Stimulated activated CD4-positive, alpha-beta T cell treated with anti-CD3 and anti-CD28 coated beads, Interleukin-4, amount 100 ng/mL, for 1 hour (primary cell): ENCODE measurements around the gene ITGAE.
A peak's percentile ranks its signal among the peaks of the same experiment; 100 is the strongest.

Experiments
- DNase-seq: peaks from one replicate; pipeline ENCODE4 v3.0.0-alpha.2; 2020

Gene ITGAE

GRCh38 chr17:3815925-3816324, 14.9 kb upstream of the ITGAE start:
- DNase-seq: no peak

DNA sequence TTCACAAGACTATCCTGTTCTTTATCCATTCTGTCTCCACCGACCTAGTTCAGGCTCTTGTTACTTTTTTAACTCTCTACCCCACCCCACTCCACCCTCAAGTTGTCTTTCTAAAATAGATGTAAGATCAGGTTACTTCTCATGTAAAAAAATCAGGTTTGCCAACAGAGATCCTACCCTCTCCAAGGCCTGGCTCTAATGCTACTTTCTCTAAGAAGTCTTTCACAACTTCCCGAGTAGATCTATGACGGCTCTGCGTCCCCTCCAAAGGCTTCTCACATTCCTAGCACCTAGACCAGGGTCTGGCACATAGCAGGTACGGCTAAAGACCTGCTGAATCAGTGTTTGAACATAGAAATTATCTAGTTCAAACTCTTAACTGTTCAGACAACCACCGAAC, 14.1 kb upstream of the ITGAE start:
- no peak for DNase-seq

DNA sequence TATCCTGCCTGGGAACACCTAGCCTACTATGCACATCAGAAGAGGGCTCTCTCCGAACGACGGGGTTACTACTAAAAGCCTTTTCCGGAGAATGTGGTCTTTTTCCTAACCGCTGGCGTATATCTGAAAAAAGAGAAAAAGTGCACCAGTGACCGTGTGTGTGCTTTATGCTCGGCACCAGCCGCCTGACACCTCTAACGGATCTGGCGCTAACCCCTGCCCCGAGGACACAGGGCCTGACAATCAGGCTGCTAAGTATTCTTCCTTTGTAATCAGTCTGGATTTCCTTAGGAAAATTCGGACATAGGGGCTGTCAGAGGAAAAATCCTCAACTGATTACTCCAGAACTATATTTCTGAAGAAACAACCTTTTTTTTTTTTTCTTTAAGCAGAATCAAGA, 13.4 kb upstream of the ITGAE start:
- no peak for DNase-seq

DNA sequence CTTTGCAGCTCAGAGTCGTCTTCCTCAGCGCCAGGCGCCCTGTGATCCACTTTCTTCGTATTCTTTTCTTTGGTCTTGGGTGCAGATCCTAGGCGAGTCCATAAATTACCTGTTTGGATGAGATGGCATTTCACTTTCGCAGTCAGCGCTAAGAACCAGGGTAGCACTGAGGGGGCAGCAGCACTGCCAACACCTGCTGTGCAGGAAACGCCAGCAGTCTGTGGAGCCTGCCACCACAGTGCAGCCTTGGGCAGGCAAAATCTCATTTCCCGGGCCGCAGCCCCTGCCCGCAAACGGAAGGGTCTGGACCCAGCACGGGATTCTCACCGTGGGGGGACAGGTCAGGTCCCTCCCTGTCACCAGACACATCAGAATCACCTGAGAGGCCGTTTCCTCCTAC, 12.2 kb upstream of the ITGAE start:
- no peak for DNase-seq

DNA sequence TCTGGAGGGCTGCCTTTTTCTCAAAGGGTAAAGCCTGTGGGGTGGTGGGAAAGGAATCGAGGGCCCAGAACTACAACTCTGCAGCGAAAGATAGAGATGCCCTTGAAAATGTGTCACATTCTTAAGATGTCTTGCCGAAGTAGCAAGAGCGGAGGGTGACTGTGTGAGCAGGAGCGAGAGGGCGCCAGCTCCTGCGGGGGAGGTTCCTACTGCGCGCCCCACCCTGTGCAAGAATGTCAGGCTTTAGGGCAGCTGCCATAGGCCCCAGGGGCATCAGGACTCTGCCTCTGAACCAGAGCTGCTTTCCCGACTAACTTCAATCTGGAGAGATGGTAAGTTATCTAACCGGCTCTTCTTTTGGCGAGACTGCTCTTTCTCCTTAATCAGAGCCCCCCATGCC, 11.8 kb upstream of the ITGAE start:
- DNase-seq: no peak

DNA sequence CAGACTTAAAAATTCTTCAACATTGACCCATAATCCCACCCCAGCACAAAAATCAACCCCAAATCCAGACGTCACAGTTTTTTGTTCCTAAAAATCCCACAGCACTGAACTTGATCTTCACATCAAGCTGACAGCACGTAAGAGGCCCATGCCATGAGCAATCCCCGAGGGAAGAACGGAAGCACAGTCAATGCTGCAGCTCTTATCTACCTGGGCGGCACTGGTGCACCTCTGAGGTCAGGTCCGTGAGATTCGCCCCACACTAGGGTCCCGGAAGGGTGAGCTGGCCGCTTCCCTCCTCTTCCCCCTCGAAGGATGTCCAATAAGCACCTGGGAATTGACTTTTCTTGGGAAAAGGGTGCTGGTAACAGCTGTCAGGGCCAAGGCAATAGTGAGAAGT, 11.3 kb upstream of the ITGAE start:
- no peak for DNase-seq

DNA sequence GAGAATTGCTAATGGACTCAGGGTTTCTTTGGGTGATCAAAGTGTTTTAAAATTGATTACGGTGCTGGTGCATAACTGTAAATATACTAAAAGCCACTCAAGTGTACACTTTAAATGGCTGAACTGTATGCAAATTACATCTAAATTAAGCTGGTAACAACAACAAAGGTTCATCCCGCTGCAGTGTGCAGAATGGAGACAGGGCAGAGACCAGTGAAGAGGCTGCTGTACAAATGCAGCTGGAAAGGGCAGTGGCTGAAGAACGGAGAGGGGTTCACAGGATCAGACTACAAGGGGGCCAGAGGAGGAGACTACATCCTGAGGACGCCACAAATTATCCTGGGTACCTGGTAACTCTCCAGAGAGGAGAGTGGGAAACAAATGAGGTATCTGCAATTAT, 9.0 kb upstream of the ITGAE start:
- no peak for DNase-seq

DNA sequence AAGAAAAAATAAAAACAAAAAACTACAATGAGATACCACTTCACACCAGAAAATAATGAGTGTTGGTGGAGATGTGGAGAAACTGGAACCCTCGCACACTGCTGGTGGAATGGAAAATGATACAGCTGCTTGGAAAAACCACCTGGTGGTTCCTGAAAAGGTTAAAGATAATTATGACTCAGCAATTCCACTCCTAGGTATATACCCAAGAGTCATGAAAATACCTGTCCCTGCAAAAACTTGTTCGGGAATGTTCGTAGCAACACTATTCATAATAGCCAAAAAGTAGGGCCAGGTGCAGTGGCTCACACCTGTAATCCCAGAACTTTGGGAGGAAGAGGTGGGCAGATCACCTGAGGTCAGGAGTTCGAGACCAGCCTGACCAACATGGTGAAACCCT, 8.1 kb upstream of the ITGAE start:
- no peak for DNase-seq

DNA sequence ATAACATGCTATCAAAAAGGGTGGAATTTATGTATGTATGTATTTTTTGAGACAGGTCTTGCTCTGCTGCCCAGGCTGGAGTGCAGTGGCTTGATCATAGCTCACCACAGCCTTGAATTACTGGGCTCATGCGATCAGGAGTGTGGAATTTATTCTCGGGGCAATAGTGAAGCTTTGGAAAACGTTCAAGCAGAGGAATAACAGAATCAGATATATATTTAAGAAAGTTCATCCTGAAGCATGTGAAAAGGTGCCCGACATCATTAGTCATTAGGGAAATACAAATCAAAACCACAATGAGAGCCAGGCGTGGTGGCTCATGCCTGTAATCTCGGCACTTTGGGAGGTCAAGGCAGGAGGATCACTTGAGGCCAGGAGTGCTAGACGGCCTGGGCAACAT, 7.7 kb upstream of the ITGAE start:
- no peak for DNase-seq

- no peak for DNase-seq
Observed at GRCh38 chr17:3805581-3805980, 4.6 kb upstream of the ITGAE start.

GRCh38 chr17:3804503-3804931, 3.5 kb upstream of the ITGAE start:
- DNase-seq: no peak

DNA sequence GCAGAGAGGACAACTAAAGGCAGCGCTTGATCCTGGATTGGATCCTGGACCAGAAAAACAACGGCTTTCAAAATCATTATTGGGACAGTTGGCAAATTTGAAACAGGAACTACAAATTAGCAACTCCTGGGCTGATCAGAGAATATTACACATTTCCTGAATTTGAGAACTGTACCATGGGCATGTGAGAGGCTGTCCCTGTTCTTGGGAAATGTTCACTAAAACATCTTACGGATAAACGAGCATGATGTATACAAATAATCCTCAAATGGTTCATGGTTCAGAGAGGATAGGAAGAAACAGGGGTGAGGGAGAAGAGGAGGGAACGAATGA, 2.3 kb upstream of the ITGAE start:
- DNase-seq: no peak

GRCh38 chr17:3802461-3803307, 1.7 kb upstream of the ITGAE start:
- DNase-seq: no peak

DNA sequence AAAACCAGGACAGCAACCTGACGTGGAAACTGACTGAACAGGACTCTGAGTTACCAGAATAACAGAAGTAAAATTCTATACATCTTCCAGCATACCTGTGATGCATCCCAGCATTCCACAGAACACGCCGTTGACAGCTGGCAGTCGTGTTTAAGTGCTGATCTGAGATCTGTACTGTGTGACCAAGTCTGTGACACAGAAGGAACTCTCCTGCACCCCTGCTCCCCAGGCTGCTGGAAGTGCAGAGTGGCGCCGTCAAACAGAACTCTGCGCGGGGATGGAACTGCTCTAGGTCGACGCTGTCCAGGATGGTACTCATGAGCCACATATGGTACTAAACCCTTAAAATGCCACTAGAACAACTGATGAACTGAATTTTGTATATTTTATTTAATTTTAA, 804 bp upstream of the ITGAE start:
- DNase-seq: no peak

GRCh38 chr17:3801347-3801746, 359 bp upstream of the ITGAE start:
- DNase-seq: no peak

- no peak for DNase-seq
Observed at GRCh38 chr17:3799181-3799945, 1.6 kb downstream of the ITGAE start.

- no peak for DNase-seq
Observed at GRCh38 chr17:3798273-3799180, 2.5 kb downstream of the ITGAE start.

DNA sequence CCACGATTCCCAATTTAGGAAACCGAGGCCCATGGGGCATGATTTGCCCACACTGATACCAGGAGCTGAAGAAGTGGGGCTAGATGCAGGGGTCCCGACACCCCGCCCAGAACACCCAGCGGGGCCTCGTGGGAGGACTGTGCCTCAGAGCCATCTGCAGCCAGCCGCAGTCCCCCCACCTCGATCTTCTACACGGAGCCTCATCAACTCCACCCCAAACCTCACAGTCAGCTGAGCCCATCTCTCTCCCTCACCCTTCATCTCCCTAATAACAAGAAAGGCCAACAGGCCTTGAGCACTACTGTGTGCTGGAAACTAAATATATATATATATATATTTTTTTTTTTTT, 4.2 kb downstream of the ITGAE start:
- no peak for DNase-seq

- peak; percentile 36 for DNase-seq
Observed at GRCh38 chr17:3796110-3796821, 4.7 kb downstream of the ITGAE start.

DNA sequence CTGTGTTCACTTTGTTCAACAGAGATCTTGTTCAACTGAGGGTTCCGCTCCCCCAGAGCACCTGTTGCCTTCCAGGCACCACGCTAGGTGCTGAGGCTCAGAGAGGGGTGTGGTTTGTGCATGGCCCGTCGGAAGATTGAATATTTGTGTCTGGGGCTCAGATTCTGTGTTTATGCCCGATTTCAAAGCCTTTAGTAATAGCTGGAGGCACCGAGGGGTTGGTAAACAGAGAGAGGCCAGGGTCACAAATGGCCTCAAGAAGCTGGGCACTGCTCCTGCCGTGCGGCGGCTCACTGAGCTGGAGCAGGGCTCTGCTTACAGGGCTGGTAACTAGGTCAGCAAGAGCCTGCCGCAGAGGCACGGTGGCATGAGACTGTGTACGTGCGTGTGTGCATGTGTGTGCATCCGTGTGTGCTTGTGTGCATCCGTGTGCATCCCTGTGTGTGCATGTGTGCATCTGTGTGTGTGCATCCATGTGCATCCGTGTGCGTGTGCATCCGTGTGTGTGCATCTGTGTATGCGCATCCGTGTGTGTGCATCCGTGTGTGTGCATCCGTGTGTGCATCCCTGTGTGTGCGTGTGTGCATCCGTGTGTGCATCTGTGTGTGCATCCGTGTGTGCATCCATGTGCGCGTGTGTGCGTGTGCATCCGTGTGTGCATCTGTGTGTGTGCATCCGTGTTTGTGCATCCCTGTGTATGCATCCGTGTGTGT, 5.4 kb downstream of the ITGAE start:
- DNase-seq: no peak

- no peak for DNase-seq
Observed at GRCh38 chr17:3794557-3795389, 6.2 kb downstream of the ITGAE start.
